Neural progenitor cell (in vitro differentiated cells): ENCODE data around the gene PCDH9.

Experiments
- CTCF ChIP-seq: fragments of 200-600 bp; sonication (generic); IDR thresholded peaks from 2 replicates; pipeline ENCODE4 v1.5.1; 2017; ENCODE audit warnings: antibody characterized with exemption, mild to moderate bottlenecking
- EZH2 ChIP-seq: fragments of 200-600 bp; sonication (generic); IDR thresholded peaks from 2 replicates; pipeline ENCODE4 v1.6.1; 2017; ENCODE audit warnings: antibody characterized with exemption, mild to moderate bottlenecking, moderate library complexity

GRCh38 chr13:66895780-66896179 is 334.4 kb downstream of the PCDH9 start:
- TF ChIP-seq CTCF (no peak), EZH2 (no peak)
